Large intestine (tissue), 3 donors: ENCODE measurements around the gene SETBP1. TPM values are rescaled to one million over a fixed set of nuclear protein-coding genes. Genes with fewer than 3 reads are reported as not detected.
A peak's percentile ranks its signal among the peaks of the same experiment; 100 is the strongest.

Experiments
- DNase-seq, 2 donors: peaks; one replicate each; pipeline versions ENCODE4 v3.0.0 to v3.0.0-alpha.2; 2013
- H3K27ac ChIP-seq: one replicate; pipeline ENCODE4 v1.5.1; 2013; ENCODE audit warnings: low read length
- H3K27me3 ChIP-seq: 2 replicates; pipeline ENCODE4 v1.6.1; 2013; ENCODE audit warnings: low read length; ENCODE audit not compliant: control insufficient read depth, insufficient read depth
- H3K36me3 ChIP-seq: 2 replicates; pipeline ENCODE4 v1.6.1; 2013; ENCODE audit warnings: low read length; ENCODE audit not compliant: control insufficient read depth, insufficient read depth
- H3K4me1 ChIP-seq: one replicate; pipeline ENCODE4 v1.6.1; 2013; ENCODE audit warnings: low read length; ENCODE audit not compliant: control insufficient read depth, insufficient read depth
- H3K4me3 ChIP-seq: one replicate; pipeline ENCODE4 v1.5.1; 2013; ENCODE audit warnings: low read length
- H3K9me3 ChIP-seq: one replicate; pipeline ENCODE4 v1.6.1; 2013; ENCODE audit warnings: mild to moderate bottlenecking, low read depth, low read length, moderate library complexity; ENCODE audit not compliant: control insufficient read depth
- WGBS: methylation state at CpG from one replicate; pipeline ENCODE4 v1.1.5; 2013; ENCODE audit warnings: low lambda C conversion rate; ENCODE audit not compliant: insufficient coverage; 5-methylcytosine and 5-hydroxymethylcytosine counted together
- polyA plus RNA-seq: library from polyadenylated mRNA; unstranded; fragments of 120-200 nt; gene quantifications from one replicate; pipeline ENCODE4 v1.2.1, GENCODE V29; 2013

SETBP1 gene
- polyA plus RNA-seq, 1 donor = 6.7 TPM

GRCh38 chr18:44741085-44741484 is 60.4 kb downstream of the SETBP1 start:
- no peak for DNase-seq
- peaks cover 7% of the 10 kb centered on the region for H3K4me1 ChIP-seq
- no peaks in the 10 kb centered on the region for H3K27me3 ChIP-seq
- WGBS = 94% methylated on average over 2 of the region's 2 CpGs
- no peaks in the 10 kb centered on the region for H3K36me3 ChIP-seq
- no peak overlapping the region for H3K27ac ChIP-seq
- no peaks in the 10 kb centered on the region for H3K9me3 ChIP-seq
- H3K4me3 ChIP-seq = no peak overlapping the region

- H3K27ac ChIP-seq = no peak overlapping the region
- H3K36me3 ChIP-seq = no peaks in the 10 kb centered on the region
- no peak for DNase-seq
- 83% methylated on average over 2 of the region's 5 CpGs for WGBS
- peaks cover 7% of the 10 kb centered on the region for H3K4me1 ChIP-seq
- H3K4me3 ChIP-seq = no peak overlapping the region
- H3K27me3 ChIP-seq = no peaks in the 10 kb centered on the region
- H3K9me3 ChIP-seq = no peaks in the 10 kb centered on the region
These were observed 60.8 kb downstream of the SETBP1 start for GRCh38 chr18:44741511-44741910.

- Histone ChIP-seq H3K27ac (peak overlapping the region; percentile 23), H3K27me3 (no peaks in the 10 kb centered on the region), H3K4me3 (no peak overlapping the region), H3K36me3 (no peaks in the 10 kb centered on the region), H3K9me3 (no peaks in the 10 kb centered on the region), H3K4me1 (peaks cover 7% of the 10 kb centered on the region)
- no CpG with 5 or more reads among the region's 3 CpGs for WGBS
- no peak for DNase-seq
These were observed 61.4 kb downstream of the SETBP1 start for GRCh38 chr18:44742126-44742525.

GRCh38 chr18:44742718-44743311 is 62.1 kb downstream of the SETBP1 start:
- peak in 1 of 2 donors; percentile 62 for DNase-seq
- no peak overlapping the region for H3K4me3 ChIP-seq
- no peaks in the 10 kb centered on the region for H3K27me3 ChIP-seq
- H3K27ac ChIP-seq = peak overlapping the region; percentile 23
- H3K4me1 ChIP-seq = peaks cover 7% of the 10 kb centered on the region
- no peaks in the 10 kb centered on the region for H3K9me3 ChIP-seq
- 70% methylated on average over 2 of the region's 3 CpGs for WGBS
- H3K36me3 ChIP-seq = no peaks in the 10 kb centered on the region

- WGBS = no CpG with 5 or more reads among the region's 2 CpGs
- DNase-seq = no peak
- no peaks in the 10 kb centered on the region for H3K9me3 ChIP-seq
- peaks cover 7% of the 10 kb centered on the region for H3K4me1 ChIP-seq
- no peak overlapping the region for H3K27ac ChIP-seq
- H3K36me3 ChIP-seq = no peaks in the 10 kb centered on the region
- H3K27me3 ChIP-seq = no peaks in the 10 kb centered on the region
- no peak overlapping the region for H3K4me3 ChIP-seq
These were observed 62.9 kb downstream of the SETBP1 start for GRCh38 chr18:44743631-44744030.

- Histone ChIP-seq H3K27ac (no peak overlapping the region), H3K9me3 (no peaks in the 10 kb centered on the region), H3K27me3 (no peaks in the 10 kb centered on the region), H3K4me1 (peaks cover 7% of the 10 kb centered on the region), H3K4me3 (no peak overlapping the region), H3K36me3 (no peaks in the 10 kb centered on the region)
- peak in 1 of 2 donors; percentile 37 for DNase-seq
- no CpG with 5 or more reads among the region's 50 CpGs for WGBS
These were observed 63.8 kb downstream of the SETBP1 start for GRCh38 chr18:44744161-44745121.

- H3K4me3 ChIP-seq = no peak overlapping the region
- WGBS = no CpG with 5 or more reads among the region's 1 CpG
These were observed 66.5 kb downstream of the SETBP1 start for GRCh38 chr18:44747157-44747556.

GRCh38 chr18:44748582-44748981 is 67.9 kb downstream of the SETBP1 start:
- Histone ChIP-seq H3K27ac (no peak overlapping the region), H3K4me1 (peaks cover 7% of the 10 kb centered on the region), H3K36me3 (no peaks in the 10 kb centered on the region), H3K9me3 (no peaks in the 10 kb centered on the region), H3K27me3 (no peaks in the 10 kb centered on the region), H3K4me3 (no peak overlapping the region)
- 100% methylated on average over 2 of the region's 5 CpGs for WGBS
- no peak for DNase-seq

More at GRCh38 chr18:44747157-44747556, 66.5 kb downstream of the SETBP1 start:
- H3K36me3 ChIP-seq = no peaks in the 10 kb centered on the region
- no peak overlapping the region for H3K27ac ChIP-seq
- peaks cover 7% of the 10 kb centered on the region for H3K4me1 ChIP-seq
- DNase-seq = no peak
- no peaks in the 10 kb centered on the region for H3K27me3 ChIP-seq
- H3K9me3 ChIP-seq = no peaks in the 10 kb centered on the region

GRCh38 chr18:44750774-44751173 is 70.1 kb downstream of the SETBP1 start:
- Histone ChIP-seq H3K4me1 (no peaks in the 10 kb centered on the region), H3K4me3 (no peak overlapping the region), H3K27me3 (no peaks in the 10 kb centered on the region), H3K27ac (no peak overlapping the region), H3K9me3 (no peaks in the 10 kb centered on the region), H3K36me3 (no peaks in the 10 kb centered on the region)
- no CpG with 5 or more reads among the region's 1 CpG for WGBS
- DNase-seq = no peak

GRCh38 chr18:44754567-44754966 is 73.9 kb downstream of the SETBP1 start:
- Histone ChIP-seq H3K4me3 (no peak overlapping the region), H3K27ac (no peak overlapping the region), H3K36me3 (no peaks in the 10 kb centered on the region), H3K4me1 (peaks cover 7% of the 10 kb centered on the region), H3K27me3 (no peaks in the 10 kb centered on the region), H3K9me3 (no peaks in the 10 kb centered on the region)
- no peak for DNase-seq
- no CpG with 5 or more reads among the region's 2 CpGs for WGBS
